Stromal cell of bone marrow (primary cell): ENCODE results near the gene DNAJB13.

ENCODE experiments used
- DNase-seq: peaks from one replicate; pipeline ENCODE4 v3.0.0-alpha.2; 2012; ENCODE audit warnings: low read depth

DNAJB13 gene

DNA sequence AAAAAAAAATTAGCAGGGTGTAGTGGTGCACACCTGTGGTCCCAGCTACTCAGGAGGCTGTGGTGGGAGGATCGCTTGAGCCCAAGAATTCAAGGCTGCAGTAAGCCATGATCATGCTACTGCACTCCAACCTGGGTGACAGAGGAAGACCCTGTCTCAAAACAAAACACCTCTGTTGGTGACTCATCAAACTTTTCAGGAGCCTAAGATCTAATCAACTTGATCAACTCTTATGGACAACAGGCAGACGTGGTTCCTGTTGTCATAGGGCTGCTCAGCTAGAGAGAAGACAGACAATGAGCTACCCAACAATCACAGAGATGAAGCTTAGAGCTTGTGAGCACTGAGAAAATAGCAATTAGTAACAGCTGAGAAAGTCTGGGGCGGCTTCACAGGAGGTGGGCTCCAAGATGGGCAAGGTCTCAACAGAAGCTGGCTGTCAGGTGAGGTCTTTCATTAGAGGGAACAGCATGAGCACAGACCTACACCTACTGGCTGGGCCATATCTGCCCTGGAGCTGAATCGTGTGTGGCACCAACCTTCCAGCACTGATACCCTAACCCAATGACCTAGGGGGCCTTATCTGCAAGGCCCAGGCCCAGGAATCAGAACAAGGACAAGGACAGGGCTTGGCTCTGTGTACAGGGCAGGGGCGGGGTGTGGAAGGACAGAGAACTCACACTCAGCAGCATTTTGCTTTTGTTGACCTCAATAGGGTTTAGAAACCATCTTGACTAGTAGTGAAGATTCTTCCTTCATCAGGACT lies 65.3 kb downstream of the DNAJB13 start:
- DNase-seq = no peak

DNA sequence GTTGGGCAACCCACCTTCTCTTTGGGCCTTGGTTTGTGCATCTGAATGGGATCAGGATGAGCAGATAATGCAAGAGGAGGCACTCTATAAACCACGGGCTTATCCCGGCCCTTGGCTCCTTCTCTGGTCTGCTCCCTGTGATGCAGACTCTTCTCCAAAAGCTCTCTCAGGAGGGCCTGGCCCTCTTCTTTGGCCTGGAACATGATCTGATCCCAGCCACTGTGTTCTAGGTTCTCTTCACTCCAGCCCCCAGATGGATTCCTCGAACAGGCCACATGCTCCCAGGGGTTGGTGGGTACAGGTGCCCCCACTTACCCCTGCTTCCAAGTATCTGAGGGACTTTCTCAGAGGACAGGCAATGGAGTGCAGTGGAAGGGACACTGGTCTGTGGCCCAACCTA lies 66.8 kb downstream of the DNAJB13 start:
- DNase-seq = no peak

DNA sequence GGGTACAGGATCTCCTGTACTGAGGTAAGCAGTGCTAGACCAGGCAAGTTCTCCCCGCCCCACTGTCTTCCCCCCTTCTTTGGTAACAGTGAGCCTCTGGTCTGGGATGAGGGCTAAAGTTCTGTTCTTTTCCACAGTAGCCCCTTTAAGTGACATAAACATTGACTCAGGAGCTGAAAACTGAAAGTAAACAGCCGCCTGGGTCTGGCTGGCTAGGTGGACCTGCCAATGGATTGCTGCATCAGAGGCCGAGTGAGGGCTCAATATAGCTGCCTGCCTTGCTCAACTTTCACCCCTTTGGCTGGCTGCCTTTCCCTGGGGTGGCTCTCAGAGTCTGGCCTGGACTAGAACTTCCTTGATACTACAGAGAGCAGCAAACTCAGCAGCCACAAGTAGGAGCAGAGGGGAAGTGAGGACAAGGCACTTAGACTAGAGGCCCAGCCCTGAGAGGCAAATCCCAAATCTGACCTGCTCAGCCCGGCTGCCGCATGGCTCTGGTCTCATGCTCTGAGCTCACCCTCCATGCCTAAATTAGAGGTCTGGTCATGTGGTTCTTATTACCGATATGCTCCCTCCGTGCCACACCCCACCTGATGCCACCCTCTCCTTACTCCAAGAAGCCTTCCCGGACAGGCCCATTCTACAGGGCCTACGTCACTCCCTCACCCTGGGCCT lies 67.6 kb downstream of the DNAJB13 start:
- DNase-seq = peak; percentile 93

DNA sequence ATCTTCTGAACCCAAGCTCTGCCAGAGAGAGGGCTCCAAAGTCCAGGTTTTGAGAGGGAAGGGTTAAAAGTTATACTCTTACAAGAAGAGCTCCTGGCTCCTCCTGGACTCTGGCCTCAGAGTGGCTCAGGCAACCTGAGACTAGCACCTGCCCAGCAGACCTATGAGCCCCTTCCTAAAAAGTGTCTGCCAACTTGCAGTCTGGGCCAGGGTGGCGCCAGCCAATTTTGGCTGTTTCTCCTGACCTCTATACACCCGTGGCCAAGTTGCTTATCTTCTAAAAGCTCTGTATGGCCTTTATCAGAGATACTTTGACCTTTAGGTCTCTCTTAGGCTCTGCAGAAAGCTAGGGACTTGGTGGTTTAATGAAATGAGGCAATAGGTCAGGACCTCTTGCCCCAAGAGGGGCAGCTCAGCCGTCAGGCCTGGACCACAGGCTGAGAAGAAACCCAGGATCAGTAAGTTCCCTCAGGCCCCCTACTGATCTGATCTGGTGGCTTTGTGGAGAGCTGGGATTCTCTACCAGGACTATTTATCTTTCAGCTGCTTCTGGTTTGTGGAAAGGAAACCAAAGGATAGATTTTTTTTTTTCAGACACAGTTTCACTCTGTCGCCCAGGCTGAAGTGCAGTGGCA lies 68.4 kb downstream of the DNAJB13 start:
- DNase-seq = no peak

DNA sequence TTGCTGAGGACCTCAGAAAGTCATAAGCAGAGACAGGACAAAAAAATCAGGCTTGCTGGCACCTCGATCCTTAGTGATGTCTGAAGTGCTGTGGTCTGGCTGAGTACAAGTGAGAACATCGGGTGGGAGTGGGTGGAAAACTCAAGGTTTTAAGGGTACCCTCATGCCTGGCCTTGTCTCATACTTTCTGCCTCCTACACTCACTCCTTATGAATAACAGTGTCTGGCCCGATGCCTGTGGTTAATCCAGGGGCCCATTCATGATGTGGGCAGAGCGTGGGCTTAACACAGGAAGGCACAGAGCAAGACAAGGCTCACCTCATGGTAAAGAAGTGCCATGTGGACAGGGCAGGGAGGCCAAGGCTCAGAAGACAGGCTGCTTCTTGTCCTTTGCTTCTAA lies 69.0 kb downstream of the DNAJB13 start:
- no peak for DNase-seq
